T-helper 2 cell treated with Interferon-gamma antibody and Interleukin-4, amounts not matched to agents 100 ng/mL and 5 ng/mL, for 36 hours (primary cell): Measurements from ENCODE around the gene RARRES2. TPM values are rescaled to one million over a fixed set of nuclear protein-coding genes. Genes with fewer than 3 reads are reported as not detected.
"Not testable (repeated sequence)": the region's sequence is repeated elsewhere in the genome, so short reads cannot be mapped to it uniquely, and the experiment has no call there.

Source experiments
- intact Hi-C: fragments of 100-400 bp; cut with micrococcal nuclease; formaldehyde crosslinking; loops from one replicate; pipeline ENCODE4 v1.15.1; 2023
- total RNA-seq: library from RNA; stranded (reverse); gene quantifications from 2 replicates; pipeline ENCODE4 v1.2.3, GENCODE V29; 2022

Gene RARRES2
- total RNA-seq, 1 donor from 2014 or later, result not detected

DNA sequence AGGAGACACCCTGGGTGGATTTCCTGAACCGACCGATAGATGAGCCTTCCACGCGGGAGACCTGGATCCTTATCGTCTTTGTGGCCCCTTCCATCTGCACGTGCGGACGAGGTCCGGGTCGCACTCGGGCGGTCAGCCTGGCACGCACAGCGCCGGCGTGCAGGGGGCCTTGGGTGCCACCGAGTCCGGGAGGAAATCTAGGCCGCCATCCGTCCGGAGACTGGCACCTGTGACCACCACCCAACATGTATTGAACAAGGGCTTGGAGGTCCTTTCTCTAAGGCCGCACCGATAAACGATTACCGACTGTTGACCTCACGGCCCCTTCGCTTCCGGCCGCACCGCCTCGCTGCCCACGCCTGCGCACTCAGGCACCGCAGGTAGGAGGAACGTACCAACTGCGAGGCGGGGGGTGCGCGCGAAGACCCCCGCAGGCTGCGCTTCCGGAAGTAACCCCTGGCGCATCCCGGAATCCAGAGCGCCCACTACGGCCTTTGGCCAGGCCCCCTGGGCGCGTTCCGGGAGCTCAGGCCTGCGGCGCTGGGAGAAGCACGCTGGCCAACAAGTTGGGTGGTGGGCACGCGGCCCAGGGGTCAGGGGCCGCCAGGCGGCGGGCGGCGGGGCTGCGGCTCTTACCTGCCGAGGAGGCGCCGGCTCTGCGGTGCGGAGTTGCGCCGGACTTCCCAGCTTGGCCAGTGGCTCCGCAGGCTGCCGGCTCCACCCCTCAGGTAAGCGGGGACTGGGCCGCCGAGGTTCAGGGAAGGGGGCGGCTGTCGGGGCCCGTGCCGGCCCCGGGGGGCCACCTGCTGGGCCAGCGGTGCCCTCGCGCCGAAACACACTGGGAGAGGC lies 18.4 kb downstream of the RARRES2 start, which contains the start of the genes ACTR3C and LRRC61:
Gene ACTR3C (minus strand): TSS at position 713 of the 849 bp plus-strand sequence. CDS start 28,249 bp downstream, outside the sequence.
Gene LRRC61 (plus strand): TSS at position 523 of the 849 bp plus-strand sequence. CDS start 13,507 bp downstream, outside the sequence.
- intact Hi-C loops, result loop anchor here (1.0 to 5.0 kb wide), 4 partner anchors 46 to 451 kb away; partner anchors contain the start of genes ATP6V0E2, REPIN1 and ZNF775

DNA sequence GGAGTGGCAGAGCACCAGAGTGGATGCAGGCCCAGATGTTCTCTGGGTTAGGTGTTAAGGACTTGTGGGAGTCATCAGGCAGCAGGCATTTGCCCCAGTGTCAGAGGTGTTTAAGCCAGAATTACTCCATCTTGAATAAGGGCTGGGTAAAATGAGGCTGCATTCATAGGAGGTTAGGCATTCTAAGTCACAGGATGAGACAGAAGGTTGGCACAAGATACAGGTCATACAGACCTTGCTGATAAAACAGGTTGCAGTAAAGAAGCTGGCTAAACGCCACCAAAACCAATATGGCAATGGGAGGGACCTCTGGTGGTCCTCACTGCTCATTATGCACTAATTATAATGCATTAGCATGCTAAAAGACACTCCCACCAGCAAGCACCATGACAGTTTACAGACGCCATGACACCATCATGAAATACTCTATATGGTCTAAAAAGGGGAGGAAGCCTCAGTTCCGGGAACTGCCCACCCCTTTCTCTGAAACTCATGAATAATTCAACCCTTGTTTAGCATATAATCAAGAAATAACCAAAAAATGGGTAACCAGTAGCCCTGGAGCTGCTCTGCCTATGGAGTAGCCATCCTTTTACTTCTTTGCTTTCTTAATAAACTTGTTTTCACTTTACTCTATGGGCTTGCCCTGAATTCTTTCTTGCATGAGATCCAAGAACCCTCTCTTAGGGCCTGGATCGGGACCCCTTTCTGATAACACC lies 19.2 kb downstream of the RARRES2 start:
- intact Hi-C loops, result loop anchor here (2.0 to 5.0 kb wide), 3 partner anchors 47 to 450 kb away; partner anchors contain the start of genes ATP6V0E2 and REPIN1

DNA sequence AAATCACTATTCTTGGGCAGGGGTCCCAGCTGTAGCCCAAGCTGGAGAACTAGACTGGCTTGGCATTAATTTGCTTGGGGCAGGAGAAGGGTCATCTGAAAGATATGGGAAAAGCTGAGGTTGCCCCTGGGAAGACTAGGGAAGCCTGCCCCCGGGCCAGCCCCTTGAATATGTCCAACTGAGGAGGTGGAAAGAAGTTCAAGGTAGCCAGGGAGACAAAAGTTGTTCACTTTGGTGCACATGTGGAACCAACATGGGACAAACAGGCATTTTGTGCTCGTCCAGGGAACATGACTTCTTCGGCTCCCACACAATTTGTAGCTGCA lies 19.7 kb downstream of the RARRES2 start:
- intact Hi-C loops, result loop anchor here (2.0 to 5.0 kb wide), 3 partner anchors 47 to 449 kb away; partner anchors contain the start of genes ATP6V0E2 and REPIN1

GRCh38 chr7:150317748-150318444 lies 23.5 kb downstream of the RARRES2 start:
- intact Hi-C loops, result no loop called here

DNA sequence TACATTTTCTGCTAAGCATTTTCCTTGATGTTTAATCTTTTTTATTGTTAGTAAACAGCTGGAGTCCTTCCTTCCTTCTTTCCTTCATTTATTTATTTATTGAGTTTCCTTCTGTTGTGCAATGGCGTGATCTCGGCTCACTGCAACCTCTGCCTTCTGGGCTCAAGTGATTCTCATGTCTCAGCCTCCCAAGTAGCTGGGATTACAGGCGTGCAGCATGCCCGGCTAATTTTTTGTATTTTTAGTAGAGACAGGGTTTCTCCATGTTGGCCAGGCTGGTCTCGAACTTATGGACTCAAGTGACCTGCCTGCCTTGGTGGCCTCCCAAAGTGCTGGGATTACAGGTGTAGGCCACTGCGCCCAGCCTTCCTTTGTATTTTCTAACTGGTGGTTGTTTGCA lies 24.4 kb downstream of the RARRES2 start:
- intact Hi-C loops, result not testable (repeated sequence)

- intact Hi-C loops, result no loop called here
These were observed 26.7 kb downstream of the RARRES2 start for GRCh38 chr7:150314639-150315239.

GRCh38 chr7:150313870-150314269 lies 27.6 kb downstream of the RARRES2 start:
- intact Hi-C loops, result no loop called here

GRCh38 chr7:150313367-150313809 lies 28.0 kb downstream of the RARRES2 start:
- intact Hi-C loops, result no loop called here

DNA sequence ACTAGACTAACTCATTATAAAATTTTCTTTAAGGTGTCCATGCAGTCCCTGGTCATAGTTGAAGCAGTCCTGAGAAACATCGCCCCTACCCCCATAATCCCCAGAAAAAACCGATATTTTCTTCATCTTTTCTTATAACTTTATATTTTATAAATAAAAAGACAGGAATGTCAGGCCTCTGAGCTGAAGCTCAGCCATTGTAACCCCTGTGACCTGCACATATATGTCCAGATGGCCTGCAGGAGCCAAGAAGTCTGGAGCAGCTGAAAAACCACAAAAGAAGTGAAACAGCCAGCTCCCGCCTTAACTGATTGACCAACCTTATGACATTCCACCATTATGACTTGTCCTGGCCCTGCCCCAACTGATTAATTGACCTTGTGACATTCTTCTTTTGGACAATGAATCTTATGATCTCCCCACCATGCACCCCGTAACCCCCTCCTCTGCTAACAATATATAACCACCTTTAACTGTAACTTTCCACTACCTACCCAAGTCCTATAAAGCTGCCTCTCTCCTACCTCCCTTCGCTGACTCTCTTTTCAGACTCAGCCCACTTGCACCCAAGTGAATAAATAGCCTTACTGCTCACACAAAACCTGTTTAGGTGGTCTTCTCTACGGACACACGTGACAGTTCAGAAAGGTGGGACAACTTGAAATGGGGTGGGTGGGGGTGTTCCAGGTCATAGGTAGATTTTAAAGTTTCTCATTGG lies 28.6 kb downstream of the RARRES2 start:
- intact Hi-C loops, result not testable (repeated sequence)

GRCh38 chr7:150311711-150312110 lies 29.7 kb downstream of the RARRES2 start:
- intact Hi-C loops, result no loop called here

DNA sequence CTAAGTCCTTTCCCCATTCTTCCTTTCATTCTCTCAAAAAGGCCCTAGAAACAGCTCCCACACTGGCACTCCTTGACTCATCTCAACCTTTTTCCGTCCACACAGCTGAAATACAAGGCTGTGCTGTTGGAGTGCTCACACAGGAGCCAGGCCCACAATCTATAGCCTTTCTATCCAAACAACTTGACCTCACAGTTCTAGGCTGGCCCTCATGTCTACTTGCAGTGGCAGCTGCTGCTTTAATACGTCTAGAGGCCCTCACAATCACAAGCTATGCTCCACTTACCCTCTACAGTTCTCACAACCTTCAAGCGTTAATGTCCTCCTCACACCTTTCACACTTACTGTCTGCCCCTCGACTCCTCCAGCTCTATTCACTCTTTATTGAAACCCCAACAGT lies 30.3 kb downstream of the RARRES2 start:
- intact Hi-C loops, result no loop called here

DNA sequence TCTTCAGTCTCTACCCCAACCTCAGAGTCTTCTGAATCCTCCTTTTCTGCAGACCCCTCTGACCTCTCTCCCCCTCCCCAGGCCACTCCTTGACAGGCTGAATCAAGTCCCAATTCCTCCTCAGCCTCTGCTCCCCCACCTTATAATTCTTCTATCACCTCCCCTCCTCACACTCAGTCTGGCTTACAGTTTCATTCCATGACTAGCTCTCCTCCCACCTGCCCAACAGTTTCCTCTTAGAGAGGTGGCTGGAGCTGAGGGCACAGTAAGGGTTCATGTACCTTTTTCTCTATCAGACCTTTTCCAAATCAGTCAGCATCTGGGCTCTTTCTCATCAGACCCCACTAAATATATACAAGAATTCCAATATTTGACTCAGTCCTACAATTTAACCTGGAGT lies 32.9 kb downstream of the RARRES2 start:
- intact Hi-C loops, result no loop called here

DNA sequence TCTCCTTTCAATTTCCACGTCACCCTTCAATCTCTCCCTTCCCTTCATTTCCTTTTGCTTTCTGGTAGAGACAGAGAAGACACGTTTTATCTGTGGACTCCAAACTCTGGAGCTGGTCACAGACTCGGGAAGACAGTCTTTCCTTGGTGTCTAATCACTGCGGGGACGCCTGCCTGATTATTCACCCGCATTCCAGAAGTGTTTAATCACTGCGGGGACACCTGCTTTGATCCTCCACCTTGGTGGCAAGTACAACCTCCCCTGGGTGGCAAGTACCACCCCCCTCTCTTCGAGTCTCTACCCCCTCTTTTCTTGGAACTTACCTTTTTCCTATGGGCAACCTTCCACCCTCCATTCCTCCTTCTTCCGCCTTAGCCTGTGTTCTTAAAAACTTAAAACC lies 33.5 kb downstream of the RARRES2 start:
- intact Hi-C loops, result no loop called here

GRCh38 chr7:150307129-150307528 lies 34.3 kb downstream of the RARRES2 start:
- intact Hi-C loops, result no loop called here

DNA sequence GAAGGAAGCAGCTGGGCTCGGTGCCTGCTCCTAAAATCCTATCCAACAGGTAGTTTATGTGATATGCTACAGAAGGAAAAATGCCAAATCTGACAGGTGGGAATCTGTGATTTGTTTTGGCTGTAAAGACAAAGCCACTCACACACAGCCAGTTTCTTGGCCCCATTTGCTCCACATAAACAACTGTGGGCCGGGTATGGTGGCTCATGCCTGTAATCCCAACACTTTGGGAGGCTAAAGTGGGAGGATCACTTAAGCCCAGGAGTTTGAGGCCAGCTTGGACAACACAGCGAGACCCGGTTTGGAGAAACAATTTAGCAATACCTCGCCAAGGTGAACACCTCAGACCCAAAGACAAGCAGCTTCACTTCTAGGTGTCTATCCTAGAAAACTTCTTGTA lies 35.1 kb downstream of the RARRES2 start:
- intact Hi-C loops, result not testable (repeated sequence)

- intact Hi-C loops, result not testable (repeated sequence)
These were observed 35.5 kb downstream of the RARRES2 start for GRCh38 chr7:150305903-150306284.

DNA sequence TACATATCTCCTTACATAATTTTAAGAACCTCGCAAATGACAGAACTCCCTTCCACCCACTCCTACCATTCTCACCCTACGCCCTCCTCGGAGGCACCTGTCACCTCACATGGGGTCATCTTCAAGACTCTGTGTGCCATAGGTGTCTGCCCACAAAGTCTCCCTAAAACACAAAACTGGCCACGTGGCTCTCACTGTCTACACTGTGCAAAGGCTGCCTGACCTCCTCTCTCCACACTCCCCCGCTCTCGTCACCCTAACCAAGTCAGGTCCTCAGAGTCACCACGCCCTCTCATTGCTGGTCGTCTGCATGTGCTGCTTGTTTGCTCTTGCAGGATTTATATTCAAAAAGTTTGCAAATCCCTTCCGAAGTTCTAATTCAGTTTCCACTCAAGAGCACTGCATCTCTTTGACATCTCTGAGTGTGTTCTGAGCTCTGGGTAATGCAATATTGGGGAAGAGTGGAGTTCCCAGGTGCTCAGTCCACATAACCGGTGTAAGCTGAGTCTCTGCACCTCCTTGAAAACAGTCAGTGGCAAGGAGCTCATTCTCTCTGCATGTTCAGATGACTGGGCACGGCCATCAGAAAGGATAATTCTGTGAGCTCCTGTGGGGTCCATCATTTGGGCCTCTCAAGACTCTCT lies 36.0 kb downstream of the RARRES2 start:
- intact Hi-C loops, result not testable (repeated sequence)

DNA sequence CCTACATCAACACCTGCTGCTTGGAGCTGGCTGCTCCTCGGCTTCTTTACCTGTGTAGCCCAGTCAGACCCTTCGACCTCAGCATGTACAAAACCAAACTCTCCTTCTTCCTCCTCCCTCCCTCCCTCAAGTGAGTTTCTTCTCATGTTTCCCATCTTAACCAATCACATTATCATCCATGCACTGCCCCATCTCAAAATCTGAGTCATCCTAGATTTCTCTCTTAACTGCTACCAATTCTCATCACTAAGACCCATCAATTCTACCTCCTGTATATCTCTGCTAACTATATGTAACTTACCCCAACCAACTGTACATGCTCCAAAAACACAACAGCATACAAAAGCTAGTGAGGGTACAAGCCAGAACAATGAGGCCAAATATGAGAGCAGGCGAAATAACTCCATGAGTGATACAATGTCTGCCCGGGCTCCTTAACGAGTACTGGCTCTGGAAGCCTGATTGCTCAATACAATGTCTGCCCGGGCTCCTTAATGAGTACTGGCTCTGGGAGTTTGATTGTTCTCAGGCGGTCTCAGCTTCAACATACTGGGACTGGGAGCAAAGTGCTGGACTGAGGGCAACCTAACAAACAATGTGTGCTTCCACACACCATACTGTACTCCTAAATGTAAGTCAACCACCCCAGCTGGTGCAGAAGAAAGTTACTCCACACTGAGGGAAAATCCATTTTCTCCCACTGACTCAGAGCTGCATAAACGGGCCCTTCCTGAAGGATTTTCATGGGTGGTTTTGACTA lies 36.8 kb downstream of the RARRES2 start:
- intact Hi-C loops, result not testable (repeated sequence)

- intact Hi-C loops, result not testable (repeated sequence)
These were observed 38.5 kb downstream of the RARRES2 start for GRCh38 chr7:150302908-150303310.
